GM21786 (cell line): ENCODE results near the gene USP31.

Experiments
- ATAC-seq: cut with Tn5 transposase; IDR thresholded peaks from one replicate; pipeline ENCODE4 v1.9.1; 2021; ENCODE audit not compliant: unreplicated experiment

Gene USP31

DNA sequence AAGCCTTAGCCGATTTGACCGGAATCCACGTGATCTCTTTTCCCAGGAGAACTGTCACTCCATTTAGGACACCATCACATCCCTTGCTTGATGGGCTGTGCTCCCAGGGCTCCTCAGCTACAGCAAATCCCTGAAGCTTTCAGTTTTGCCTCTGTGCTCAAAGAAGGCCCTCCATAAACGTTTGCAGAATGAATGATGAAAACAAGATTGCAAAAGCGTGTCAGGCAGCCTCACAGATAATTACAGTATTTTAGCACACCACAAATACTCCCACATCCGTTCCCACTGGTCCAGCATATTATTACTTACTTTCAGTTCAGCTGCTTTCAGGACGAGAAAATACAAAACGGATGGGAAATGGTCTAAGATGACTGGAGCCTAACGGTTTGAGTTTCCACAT is 84.6 kb downstream of the USP31 start:
- ATAC-seq: no peak

DNA sequence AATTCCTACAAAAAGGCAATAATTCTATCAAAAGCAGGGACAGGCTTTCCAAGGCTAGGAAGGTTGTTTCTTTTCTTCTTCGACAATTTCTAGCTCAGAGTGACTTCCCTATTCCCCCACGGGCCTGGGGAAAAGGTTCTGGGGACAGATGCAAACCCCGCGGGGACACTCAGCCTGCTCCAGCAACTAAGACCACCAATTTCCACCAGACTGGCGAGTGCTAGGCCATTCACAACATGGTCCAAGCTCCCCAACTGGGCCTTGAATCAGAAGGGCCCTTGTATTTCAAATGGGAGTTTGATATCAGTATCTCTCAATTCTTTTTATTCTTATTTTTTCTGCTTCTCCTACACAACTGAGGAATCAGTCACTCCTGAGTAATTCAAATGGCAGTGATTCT is 86.7 kb downstream of the USP31 start:
- ATAC-seq: no peak

DNA sequence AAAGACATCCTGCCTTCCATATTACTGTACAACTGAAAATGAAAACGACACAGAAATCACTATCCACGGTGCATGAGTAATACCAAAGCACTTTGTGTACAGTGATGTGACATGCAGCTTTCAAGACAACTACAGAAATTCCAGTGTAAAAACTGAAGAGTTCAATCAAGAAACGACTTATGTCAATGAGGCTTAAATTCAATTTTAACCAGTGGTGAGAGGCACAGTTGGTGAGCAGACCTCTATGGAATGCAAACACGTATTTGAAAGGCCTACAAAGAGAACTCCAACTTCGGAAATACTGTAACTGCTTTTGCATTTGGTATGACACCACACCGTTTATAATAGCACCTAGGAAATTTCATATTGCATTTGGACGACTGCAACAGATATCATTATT is 87.6 kb downstream of the USP31 start:
- ATAC-seq: no peak

DNA sequence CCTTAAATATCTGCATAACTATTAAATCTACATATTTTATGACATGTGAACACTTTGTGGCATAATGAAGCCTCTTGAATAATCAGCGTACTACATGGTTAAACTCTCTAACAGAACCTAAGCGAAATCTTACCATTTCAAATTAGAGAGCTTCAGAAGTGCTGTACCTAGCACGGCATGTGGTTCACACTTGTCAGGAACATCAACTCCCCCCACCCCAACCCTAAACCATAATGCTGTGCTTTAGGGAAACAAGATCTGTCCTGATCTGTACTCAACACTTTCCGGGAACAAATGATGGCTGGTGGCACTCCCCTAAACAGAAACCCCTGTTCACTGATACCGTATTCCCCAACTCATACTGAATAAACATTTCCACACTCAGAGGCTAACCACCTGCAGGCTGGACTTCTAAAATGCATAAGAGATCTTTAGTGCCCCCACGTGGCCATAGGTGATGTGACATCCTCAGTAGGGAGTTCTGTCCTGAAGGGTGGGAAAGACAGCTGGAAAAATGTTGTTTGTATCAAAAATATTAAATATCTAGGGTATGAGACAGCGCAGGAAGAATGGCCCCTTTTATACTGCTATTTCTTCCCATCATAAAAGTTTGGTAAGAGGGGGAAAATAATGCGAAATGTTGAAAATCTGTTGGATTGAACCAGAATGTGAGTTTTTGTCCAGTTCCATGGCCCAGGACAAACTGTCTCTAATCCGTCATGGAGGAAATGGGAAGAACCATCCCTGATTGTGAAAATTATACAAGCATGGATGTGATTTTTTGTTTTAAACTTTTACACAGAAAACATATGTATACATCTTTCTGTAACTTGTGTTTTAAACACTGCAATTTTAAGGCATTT is 88.6 kb downstream of the USP31 start:
- ATAC-seq: no peak

DNA sequence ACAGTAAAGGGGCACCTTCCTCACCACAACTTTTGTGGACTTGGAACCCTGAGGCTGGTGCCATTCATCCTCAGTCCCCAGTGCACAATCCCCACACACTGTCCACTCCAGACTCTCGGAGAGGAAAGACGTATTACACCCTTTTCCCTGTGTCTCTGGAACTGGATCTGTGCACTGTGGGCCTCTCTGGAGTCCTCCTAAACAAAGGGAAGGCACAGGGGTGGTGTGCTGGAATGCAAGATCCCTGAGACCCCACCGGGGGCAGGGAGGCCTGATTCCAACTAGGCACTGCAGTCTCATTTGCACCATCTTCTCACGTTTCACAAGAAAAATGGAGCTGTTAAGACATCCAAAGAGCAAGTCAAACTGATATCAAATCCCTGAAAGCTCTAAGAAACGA is 89.8 kb downstream of the USP31 start:
- ATAC-seq: no peak

DNA sequence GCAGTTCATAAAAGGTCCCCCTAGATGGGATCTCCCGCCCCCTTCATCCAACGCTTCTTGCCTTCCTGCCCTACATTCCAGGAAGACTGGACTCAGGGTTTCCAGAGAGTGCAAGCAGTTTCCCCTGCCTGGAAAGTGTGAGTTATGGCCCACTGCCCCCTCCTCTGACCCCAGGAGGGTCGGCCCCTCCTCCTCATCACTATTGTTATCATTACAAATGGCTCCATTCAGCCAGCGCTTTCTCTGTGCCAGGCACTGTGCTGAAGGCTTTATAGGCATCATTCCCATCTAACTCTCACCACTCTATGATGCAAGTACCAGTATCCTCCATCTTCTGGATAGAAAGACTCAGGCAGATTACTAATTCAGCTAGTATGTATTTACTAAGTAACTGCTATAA is 90.7 kb downstream of the USP31 start:
- ATAC-seq: no peak

DNA sequence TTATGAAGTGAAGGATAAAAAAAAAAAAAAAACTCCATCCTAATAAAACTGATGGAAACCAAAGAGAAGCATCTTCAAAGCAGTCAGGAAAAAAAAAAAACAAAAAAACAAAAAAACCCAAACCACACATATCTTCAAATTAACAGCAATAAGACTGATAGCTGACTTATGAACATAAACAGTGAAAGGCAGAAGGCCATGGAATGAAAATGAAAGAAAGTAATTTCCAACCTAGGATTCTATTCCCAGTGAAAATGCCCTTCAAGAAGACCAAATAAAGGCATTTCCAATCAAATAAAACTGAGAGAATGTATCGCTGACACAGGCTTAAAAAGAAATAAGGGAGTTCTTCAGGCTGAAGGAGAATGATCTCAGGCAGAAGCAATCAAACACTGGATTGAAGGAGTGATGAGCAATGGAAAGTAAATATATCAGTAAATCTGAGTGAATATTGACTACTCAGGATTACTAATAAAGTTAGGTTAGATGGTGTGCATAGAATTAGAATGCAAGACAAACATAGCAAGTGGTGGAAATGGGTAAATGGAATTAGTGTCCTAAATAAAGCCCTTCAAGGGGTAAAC is 92.1 kb downstream of the USP31 start:
- no peak for ATAC-seq

DNA sequence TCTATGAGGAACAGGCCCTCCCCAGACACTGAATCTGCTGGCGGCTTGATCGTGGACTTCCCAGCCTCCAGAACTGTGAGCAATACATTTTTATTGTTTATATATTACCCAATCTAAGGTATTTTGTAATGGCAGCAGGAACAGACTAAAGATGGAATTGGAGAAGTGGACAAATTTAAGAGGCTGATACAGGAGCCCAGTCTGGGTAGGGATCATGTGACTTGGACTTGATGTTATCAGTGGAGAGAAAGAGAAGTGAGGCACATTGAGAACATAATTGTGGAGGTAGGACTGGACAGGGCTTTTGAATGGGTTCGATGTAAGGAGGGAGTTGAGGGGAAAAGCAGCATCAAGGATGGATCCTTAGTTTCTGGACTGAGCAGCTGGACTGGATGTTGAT is 93.8 kb downstream of the USP31 start:
- no peak for ATAC-seq

DNA sequence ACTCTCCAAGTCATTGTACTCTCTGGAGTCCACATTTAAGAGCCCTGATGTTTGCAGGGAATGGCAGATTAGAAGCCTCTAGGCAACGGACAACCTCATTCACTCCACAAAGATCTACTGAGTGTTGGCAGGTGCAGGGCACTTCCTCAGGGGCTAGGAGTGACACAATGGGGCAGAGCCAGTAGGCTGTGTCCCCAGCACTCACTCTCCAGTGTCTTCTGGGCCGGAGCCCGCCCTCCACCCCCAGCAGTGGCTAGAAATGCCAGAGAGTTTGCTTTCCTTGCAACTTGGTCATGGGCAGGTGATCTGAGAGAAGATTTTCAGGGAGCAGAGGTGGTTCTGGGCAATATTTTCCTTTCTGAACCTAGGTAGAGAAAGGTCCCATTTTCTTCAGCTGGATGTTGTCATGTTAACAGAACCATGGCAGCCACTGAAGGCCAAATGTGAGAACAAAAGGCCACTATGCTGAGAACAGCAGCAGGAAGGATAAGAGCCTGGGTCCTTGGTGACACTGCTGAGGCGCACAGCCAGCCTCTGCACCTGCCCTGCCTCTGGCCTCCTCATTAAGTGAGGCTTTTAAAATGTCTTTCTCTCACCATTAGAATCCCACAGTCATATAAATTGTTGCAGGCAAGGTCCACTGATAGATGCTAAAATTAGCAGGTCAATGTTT is 96.2 kb downstream of the USP31 start:
- ATAC-seq: no peak

DNA sequence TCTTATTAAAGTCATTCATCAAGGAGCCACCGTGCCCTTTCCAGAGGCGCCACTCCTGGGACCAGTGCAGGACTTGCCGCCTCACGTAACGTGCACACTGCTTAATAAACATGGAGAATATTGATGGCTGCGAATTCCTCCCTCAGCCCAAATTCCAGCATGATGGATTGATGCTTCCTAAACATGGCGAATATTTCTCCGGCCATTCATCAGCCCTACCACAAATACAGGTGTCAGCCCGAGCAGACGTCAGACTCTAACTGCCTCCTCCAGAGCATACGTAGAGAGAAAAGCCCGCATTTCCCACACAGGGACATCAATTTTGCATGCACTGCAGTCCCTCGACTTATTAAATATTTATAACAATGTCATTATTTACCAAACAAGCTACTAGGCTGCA is 97.0 kb downstream of the USP31 start:
- no peak for ATAC-seq

DNA sequence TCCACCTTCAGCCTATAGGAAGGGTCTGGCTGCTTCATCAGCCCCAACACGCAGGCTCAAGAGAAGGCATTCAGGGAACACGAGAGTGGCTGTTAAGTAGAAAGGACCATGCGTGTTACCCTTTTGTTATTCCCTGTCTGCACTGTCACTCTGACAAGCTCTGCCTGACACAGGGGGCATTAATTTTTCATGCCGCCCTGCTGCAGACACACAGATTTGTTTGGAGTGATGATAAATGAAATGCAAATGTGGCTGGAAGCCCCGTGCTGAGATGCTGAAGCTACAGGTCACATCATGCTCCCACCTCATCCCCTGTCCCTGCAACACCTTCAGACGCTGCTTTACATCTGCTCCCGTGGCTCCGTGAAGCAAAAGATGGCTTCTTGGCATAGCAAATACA is 97.7 kb downstream of the USP31 start:
- no peak for ATAC-seq

DNA sequence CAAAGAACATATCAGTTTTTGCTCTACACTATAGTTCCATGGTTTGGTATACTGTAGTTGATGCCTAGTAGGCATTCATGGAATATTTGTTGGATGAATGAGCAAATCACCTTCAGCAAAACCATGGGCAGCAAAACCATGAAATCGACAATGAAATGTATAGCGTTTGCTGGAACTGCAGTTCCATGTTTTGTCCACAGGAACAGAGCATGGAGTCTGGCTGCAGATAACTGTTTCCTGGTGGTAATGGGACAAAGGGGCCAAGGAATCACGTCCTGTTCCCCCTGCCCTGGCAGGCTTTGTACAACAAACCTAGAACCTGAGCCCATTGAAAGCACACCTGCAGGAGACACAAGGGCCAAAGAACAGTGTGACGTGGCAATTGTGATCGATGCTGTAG is 101.1 kb downstream of the USP31 start:
- no peak for ATAC-seq

DNA sequence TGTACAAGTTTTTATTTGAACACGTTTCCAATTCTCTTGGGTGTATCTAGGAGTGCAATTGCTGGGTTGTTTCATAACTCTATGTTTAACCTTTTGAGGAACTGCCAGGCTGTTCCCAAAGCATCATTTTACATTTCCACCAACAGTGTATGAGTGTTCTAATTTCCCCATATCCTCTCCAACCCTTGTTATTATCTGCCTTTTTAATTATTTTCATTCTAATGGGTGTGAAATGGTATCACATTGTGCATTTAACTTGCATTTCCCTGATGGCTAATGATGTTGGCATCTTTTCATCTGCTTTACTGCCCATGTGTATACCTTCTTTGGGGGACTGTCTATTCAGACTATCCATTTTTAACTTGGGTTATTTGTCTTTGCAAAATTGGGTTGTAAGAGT is 104.2 kb downstream of the USP31 start:
- ATAC-seq: no peak

DNA sequence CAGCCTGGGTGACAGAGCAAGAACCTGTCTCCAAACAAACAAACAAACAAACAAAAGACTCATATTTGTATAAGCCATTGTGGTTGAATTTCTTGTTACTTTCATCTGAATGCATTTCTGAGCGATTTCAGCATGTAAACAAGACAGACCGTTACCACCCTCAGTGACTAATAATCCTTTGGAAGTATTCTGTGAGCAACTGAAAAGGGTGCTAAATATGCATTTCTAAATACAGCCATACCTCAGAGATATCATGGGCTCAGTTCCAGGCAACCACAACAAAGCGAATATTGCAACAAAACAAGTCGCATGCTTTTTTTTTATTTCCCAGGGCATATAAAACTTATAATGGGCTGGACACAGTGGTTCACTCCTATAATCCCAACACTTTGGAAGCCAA is 109.0 kb downstream of the USP31 start:
- ATAC-seq: no peak

DNA sequence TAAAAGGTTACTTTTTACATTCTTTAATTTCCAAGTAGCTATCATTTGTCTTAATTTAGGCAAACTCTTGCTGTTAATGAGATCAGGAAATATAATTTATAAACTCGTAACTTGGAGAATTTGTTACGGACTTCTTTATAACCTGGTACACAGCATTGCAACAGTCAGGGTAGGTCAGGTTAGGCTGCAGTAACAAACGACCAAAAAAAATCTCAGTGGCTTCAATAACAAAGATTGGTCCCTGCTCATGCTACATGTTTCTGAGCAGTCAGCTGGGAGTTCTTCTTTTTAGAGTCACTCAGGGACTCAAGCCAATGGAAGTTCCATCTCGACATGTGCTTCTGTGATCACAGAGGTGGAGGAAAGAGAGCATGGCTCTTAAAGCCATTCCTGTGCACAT is 110.1 kb downstream of the USP31 start:
- no peak for ATAC-seq

DNA sequence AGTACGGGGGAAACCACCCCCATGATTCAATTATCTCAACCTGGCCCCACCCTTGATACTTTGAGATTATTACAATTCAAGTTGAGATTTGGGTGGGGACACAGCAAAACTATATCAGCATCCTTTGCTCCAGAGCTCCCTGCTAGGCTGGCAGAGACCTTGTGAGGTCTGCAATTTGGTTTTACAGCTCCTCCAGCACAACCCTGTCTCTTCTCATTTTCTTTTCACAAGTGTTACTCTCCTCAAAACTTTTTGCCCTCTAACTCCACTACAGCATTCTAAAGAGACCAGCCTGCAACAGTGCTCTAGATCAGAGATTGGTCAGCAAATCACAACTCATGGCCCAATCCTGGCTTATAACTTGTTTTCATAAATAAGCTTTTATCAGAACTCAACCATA is 114.0 kb downstream of the USP31 start:
- no peak for ATAC-seq

DNA sequence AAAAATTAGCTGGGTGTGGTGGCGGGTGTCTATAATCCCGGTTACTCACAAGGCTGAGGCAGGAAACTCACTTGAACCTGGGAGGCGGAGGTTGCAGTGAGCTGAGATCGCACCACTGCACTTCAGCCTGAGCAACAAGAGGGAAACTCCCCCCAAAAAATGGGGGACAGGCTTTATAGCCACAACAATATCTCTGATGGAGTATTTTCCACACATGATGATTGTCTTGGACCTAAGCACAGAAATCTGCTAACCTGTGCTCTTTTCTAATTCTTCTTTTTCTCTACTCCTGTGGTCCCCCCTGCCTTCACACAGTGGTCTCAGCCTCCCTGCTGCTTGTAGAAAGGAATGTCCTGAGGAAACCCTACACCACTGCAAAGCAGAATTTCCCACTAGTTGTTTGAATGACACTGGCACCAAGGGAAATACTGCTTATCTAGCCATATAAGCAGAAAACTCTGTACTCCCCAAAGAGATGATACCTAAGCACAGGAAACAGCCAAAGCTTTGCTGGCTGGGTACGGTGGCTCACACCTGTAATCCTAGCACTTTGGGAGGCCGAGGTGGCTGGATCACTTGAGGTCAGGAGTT is 117.6 kb downstream of the USP31 start:
- ATAC-seq: no peak

DNA sequence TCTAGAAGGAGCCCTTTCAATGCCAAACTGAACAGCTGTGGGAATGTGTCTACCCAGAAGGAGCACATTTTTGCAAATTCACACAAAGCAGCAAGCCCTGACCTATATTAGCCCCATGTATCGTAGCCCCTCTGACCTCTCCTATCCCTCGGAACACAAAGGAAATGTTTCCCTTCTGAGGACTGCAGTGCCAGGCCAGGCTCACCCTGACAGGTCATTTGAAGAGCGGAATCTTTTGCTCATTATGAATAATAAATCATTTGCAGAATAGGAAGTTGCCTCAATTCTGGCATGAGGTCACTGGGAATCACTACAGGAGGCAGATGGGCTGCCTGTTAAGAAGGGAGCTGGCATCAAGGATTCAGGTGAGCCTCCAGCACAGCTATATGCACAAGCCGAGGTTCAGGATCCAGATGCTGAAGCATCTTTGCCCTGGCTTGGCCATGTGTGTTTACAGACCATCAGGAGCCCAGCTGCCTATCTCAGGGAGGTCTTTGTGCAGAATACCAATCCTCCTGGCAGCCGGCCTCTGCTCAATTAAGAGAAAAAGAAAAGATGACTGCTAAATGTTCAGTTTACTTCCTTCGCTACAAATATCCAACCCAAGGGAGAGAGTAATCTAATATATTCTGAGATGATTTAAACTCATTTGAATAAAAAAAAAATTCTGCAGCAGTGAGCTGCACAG is 119.4 kb downstream of the USP31 start:
- ATAC-seq: no peak

DNA sequence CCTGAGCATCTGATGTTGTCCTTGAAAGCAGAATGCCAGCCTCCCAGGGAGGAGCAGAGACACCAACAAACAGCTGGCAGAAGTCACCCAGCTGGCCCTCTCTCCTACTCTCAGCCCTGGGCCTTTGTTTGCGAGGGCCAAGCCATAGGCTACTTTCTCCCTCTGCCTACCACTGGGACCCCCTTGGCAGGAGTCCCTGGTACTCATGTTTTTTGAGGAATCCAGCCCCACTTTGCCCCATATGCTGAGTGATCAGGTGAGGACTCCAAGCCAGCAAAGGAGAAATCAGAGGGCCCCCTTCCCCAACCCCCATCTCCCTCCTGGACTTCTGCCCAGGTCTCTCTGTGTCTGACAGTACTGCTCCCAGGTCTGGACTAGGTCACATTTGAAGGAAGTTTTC is 121.9 kb downstream of the USP31 start:
- no peak for ATAC-seq

DNA sequence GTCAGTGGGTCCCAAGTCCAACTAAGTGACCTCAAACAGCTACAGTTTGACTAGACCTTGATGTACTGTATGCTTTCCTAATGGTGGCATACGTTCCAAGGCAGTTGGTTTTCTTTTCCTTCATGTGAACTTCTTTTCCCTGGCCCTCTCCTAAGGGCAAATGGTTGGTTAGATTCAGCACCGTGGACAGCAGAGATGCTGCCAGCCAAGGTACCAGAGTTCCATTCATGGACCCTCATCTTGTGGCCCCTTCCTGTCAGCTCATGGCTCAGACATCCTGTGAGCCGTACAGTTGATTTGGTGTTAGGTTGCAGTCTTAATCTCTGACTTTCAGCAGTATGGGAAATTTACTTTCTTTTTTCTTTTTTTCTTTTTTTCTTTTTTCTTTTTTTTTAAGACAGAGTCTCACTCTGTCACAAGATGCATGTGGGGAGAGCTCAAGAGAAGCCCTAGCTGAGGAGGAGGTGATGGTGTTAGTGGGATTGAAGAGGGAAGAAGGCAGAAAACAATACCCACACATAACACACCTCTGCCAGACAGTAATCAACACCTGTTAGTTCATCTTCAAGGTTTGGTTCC is 122.4 kb downstream of the USP31 start:
- ATAC-seq: no peak

DNA sequence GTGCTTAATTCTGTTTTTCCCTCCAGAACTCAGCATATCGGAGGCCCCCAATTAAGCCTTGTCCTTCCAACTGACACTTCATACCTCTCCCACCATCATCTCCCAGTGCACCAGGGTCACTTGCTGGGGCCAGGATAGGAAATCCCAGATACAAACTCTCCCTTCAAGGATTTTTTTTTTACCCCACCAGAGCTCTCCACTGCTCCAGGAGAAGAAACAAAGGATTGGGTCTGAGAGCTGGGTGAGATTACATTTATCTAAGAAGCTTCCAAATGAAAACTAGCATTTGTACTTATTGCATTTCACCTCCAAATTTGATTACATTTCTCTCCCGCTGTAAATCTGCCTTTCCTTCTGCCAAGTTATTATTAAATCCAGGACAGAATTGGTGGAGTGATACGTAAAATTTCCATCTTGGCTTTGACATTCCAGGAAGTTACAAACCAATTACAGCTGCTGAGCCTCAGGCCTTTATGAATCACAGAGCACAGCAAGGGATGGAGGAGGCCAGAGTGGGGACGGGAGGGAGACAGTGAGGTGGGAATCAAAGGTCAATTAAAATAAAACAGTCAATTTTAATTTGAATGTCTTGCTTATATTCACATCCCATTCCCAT is 123.5 kb downstream of the USP31 start:
- ATAC-seq: no peak
